Peyer's patch (tissue), 4 donors: ENCODE measurements around the gene CYP4F22. TPM values are rescaled to one million over a fixed set of nuclear protein-coding genes. Genes with fewer than 3 reads are reported as not detected.

Experiments used
- DNase-seq, 3 donors: peaks; one replicate each; pipeline ENCODE4 v3.0.0-alpha.2; 2017 to 2019
- H3K27ac ChIP-seq, 4 donors: fragments of 200-600 bp; sonication (generic); one replicate each; pipeline ENCODE4 v1.5.1; 2016 to 2019
- H3K27me3 ChIP-seq, 2 donors: fragments of 200-600 bp; sonication (generic); one replicate each; pipeline ENCODE4 v1.5.1; 2019
- H3K36me3 ChIP-seq, 3 donors: fragments of 200-600 bp; sonication (generic); one replicate each; pipeline ENCODE4 v1.5.1; 2016 to 2019
- H3K4me1 ChIP-seq, 4 donors: fragments of 200-600 bp; sonication (generic); one replicate each; pipeline ENCODE4 v1.5.1; 2016 to 2019
- H3K4me3 ChIP-seq, 4 donors: fragments of 200-600 bp; sonication (generic); 1 replicate in 3 of 4; 2 replicates in 1 of 4; pipeline ENCODE4 v1.5.1; 2016 to 2019; ENCODE audit warnings: mild to moderate bottlenecking in 1 of 4
- H3K9me3 ChIP-seq, 4 donors: fragments of 200-600 bp; sonication (generic); one replicate each; pipeline ENCODE4 v1.5.1; 2016 to 2019; ENCODE audit warnings: mild to moderate bottlenecking in 1 of 4
- POLR2A ChIP-seq, 2 donors: fragments of 450-650 bp; IDR thresholded peaks; one replicate each; pipeline ENCODE4 v1.5.1; 2017; ENCODE audit warnings: antibody characterized with exemption in 2 of 2, mild to moderate bottlenecking in 2 of 2, moderate library complexity in 2 of 2
- total RNA-seq, 4 donors: library from RNA; depleted of rRNA; stranded (reverse); fragments of >200 nt; gene quantifications; one replicate each; pipeline ENCODE4 v1.1.0, GENCODE V29; 2016
- TF ChIP-seq, protein P1 (sequence below), 6 experiments: fragments of 450-650 bp in 4 of 6; fragments of 200-600 bp in 2 of 6; sonication (generic) in 1 of 6; IDR thresholded peaks; one replicate each; pipeline ENCODE4 v1.5.1; 2017 to 2019; ENCODE audit warnings: antibody characterized with exemption in 6 of 6, mild to moderate bottlenecking in 3 of 6, moderate library complexity in 1 of 6

Gene CYP4F22
- total RNA-seq, 4 donors from 2014 or later = not detected

DNA sequence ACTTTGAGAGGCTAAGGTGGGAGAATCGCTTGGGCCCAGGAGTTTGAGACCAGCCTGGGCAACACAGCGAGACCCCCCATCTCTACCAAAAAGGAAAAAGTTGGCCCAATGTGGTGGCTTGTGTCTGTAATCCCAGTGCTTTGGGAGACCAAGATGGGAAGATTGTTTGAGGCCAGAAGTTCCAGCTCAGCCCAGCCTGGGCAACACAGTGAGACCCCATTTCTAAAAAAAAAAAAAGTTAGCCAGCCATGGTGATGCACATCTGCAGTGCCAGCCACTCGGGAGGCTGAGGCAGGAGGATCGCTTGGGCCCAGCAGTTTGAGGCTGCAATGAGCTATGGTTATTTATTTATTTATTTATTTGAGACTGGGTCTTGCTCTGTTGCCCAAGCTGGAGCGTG is 41.3 kb downstream of the CYP4F22 start:
- no peaks in the 10 kb centered on the region for H3K9me3 ChIP-seq
- no peak for TF ChIP-seq POLR2A (IDR thresholded peaks at IDR 0.05)
- TF ChIP-seq, protein P1, sequence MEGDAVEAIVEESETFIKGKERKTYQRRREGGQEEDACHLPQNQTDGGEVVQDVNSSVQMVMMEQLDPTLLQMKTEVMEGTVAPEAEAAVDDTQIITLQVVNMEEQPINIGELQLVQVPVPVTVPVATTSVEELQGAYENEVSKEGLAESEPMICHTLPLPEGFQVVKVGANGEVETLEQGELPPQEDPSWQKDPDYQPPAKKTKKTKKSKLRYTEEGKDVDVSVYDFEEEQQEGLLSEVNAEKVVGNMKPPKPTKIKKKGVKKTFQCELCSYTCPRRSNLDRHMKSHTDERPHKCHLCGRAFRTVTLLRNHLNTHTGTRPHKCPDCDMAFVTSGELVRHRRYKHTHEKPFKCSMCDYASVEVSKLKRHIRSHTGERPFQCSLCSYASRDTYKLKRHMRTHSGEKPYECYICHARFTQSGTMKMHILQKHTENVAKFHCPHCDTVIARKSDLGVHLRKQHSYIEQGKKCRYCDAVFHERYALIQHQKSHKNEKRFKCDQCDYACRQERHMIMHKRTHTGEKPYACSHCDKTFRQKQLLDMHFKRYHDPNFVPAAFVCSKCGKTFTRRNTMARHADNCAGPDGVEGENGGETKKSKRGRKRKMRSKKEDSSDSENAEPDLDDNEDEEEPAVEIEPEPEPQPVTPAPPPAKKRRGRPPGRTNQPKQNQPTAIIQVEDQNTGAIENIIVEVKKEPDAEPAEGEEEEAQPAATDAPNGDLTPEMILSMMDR (IDR thresholded peaks at IDR 0.05) = no peak
- no peaks in the 10 kb centered on the region for H3K27me3 ChIP-seq
- no peak overlapping the region for H3K27ac ChIP-seq
- H3K4me3 ChIP-seq = no peak overlapping the region
- no peak for DNase-seq
- H3K4me1 ChIP-seq = peaks cover 0 to 6% (median 0%) of the 10 kb centered on the region in 4 donors
- H3K36me3 ChIP-seq = no peaks in the 10 kb centered on the region

DNA sequence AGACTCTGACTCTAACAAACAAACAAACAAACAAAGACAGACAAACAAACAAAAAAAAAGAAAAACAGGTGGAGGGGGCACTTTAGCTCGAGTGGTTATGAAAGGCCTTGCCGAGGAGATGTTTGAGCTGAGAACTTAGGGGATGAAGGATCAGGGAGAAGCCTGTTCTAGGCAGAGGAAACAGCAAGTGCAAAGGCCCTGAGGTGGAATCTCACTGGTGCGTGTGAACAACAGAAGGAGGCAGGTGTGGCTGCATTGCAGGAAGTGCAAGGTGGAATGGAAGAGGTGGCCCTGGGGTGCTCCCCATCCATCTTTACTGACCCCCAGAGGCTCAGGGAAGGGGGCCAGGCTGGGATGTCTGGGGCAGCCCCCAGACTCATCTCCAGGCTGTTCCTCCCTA is 41.9 kb downstream of the CYP4F22 start:
- Histone ChIP-seq H3K27me3 (no peaks in the 10 kb centered on the region), H3K27ac (no peak overlapping the region), H3K4me1 (peaks cover 0 to 6% (median 0%) of the 10 kb centered on the region in 4 donors), H3K9me3 (no peaks in the 10 kb centered on the region), H3K4me3 (no peak overlapping the region), H3K36me3 (no peaks in the 10 kb centered on the region)
- no peak for DNase-seq
- TF ChIP-seq POLR2A (IDR thresholded peaks at IDR 0.05) = no peak
- TF ChIP-seq, protein P1 (IDR thresholded peaks at IDR 0.05) = no peak

DNA sequence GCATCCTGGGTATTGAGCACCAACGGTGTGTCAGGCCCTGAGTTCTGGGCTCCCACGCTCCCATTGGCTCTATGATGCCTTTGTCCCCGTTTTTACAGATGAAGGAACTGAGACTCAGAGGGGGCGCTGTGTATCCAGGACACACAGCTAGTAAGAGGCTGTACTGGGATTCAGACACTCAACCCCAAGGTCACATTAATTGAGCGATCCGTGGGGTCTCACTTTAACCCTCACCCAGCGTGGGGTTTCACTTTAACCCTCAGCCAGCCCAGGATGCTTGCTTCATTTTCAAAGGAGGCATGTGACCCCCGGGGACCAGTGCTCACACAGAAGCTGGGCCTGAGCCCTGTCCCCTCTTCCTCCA is 42.6 kb downstream of the CYP4F22 start:
- Histone ChIP-seq H3K9me3 (no peaks in the 10 kb centered on the region), H3K36me3 (no peaks in the 10 kb centered on the region), H3K4me1 (peaks cover 0 to 12% (median 0%) of the 10 kb centered on the region in 4 donors), H3K27me3 (no peaks in the 10 kb centered on the region), H3K4me3 (peak overlapping the region; percentile 19 to 41 (median 37)), H3K27ac (peak overlapping the region in 3 of 4 donors; percentile 4 to 40 (median 37))
- TF ChIP-seq, protein P1 (IDR thresholded peaks at IDR 0.05) = no peak
- no peak for TF ChIP-seq POLR2A (IDR thresholded peaks at IDR 0.05)
- DNase-seq = no peak

DNA sequence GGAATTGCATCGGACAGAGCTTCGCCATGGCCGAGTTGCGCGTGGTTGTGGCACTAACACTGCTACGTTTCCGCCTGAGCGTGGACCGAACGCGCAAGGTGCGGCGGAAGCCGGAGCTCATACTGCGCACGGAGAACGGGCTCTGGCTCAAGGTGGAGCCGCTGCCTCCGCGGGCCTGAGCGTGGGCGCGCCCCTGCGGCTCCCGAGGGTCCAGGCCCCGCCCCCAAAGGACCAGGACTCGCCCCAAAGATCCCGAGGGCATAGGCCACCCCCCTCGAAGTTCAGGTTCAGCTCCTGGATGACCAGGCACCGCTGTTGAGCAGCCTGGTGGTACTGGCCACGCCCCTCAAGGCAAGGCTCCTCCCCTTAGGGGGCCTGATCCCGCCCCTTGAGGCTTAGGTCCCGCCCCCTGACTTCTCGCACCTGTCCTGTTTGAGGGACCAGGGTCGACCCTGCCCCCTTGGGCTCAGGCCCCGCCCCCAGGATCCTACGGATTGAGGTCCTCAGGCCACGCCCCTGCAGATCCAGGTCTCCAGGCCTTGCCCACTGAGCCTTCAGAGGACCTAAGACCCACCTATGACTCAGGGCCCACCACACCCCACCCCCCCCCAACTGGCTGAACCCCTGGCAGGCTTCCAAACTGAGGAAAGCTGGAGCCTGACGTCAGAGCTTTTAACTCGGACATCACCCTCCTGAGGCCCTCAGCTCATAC is 43.1 kb downstream of the CYP4F22 start:
- no peaks in the 10 kb centered on the region for H3K27me3 ChIP-seq
- peak; percentile 31 to 74 (median 54) for DNase-seq
- no peaks in the 10 kb centered on the region for H3K36me3 ChIP-seq
- peak overlapping the region; percentile 19 to 41 (median 37) for H3K4me3 ChIP-seq
- H3K9me3 ChIP-seq = no peaks in the 10 kb centered on the region
- TF ChIP-seq POLR2A (IDR thresholded peaks at IDR 0.05) = no peak
- TF ChIP-seq, protein P1 (IDR thresholded peaks at IDR 0.05) = no peak
- peak overlapping the region in 3 of 4 donors; percentile 4 to 40 (median 37) for H3K27ac ChIP-seq
- H3K4me1 ChIP-seq = peaks cover 0 to 17% (median 0%) of the 10 kb centered on the region in 4 donors

DNA sequence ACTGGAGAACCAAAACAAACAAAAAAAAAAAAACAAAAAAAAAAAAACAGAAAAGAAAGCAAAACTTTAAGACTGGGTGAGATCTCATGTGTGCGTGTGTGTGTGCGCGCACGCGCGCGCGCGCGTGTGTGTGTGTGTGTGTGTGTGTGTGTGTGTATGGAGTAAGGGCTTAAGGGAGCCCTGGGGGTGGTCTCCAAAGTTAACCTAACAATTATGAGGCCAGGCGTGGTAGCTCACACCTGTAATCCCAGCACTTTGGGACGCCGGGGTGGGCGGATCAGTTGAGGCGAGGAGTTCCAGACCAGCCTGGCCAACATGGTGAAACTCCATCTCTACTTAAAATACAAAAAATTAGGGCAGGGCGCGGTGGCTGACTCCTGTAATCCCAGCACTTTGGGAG is 46.7 kb downstream of the CYP4F22 start:
- no peak overlapping the region for H3K27ac ChIP-seq
- H3K4me1 ChIP-seq = peaks cover 0 to 20% (median 0%) of the 10 kb centered on the region in 4 donors
- no peaks in the 10 kb centered on the region for H3K36me3 ChIP-seq
- DNase-seq = no peak
- no peaks in the 10 kb centered on the region for H3K27me3 ChIP-seq
- H3K4me3 ChIP-seq = no peak overlapping the region
- no peak for TF ChIP-seq POLR2A (IDR thresholded peaks at IDR 0.05)
- TF ChIP-seq, protein P1 (IDR thresholded peaks at IDR 0.05) = no peak
- H3K9me3 ChIP-seq = no peaks in the 10 kb centered on the region
